Fibroblast of peridontal ligament (primary cell): ENCODE data around the gene CDC45.
"Not testable (repeated sequence)": the region's sequence is repeated elsewhere in the genome, so short reads cannot be mapped to it uniquely, and the experiment has no call there.

Experiments used
- DNase-seq: peaks from one replicate; pipeline ENCODE4 v3.0.0-alpha.2; 2010; ENCODE audit errors: extremely low read depth

The CDC45 gene, protein sequence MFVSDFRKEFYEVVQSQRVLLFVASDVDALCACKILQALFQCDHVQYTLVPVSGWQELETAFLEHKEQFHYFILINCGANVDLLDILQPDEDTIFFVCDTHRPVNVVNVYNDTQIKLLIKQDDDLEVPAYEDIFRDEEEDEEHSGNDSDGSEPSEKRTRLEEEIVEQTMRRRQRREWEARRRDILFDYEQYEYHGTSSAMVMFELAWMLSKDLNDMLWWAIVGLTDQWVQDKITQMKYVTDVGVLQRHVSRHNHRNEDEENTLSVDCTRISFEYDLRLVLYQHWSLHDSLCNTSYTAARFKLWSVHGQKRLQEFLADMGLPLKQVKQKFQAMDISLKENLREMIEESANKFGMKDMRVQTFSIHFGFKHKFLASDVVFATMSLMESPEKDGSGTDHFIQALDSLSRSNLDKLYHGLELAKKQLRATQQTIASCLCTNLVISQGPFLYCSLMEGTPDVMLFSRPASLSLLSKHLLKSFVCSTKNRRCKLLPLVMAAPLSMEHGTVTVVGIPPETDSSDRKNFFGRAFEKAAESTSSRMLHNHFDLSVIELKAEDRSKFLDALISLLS

DNA sequence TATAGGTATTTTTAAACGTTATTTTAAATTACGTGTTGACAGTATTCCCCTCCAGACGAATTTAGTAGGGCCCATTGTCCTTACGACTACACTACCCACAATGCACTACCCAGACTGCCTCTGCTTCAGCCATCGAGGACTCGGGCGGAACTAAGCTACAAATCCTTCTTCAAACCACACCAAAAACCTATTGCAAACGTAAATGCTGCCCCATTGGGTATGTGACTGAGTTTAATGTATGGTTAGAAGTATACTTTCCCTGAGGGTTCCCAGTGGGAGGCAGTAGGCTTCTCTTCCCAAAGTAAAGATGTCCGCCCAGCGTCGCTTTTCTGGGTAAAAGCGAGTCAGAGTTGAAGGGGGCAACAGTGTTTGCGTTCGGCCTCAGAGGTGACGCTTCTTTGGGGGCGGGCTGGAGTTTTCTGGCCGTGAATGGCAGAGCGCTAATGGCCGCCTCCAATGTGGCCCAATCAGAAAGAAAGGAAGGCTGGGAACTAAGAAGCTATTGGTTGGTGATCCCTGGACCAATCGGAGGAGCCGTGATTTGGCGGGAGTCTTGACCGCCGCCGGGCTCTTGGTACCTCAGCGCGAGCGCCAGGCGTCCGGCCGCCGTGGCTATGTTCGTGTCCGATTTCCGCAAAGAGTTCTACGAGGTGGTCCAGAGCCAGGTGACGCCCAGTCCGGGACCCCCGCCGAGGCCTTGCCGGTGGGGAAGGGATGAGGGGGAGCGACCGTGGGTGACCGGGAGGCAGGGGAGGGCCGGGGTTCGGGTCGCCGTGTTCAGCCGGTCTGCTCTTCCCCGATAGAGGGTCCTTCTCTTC, at the start of gene CDC45:
TSS of gene CDC45 (plus strand) at position 566 of the 818 bp plus-strand sequence. CDS start at position 615, 49 bp downstream.
- peak; percentile 99 for DNase-seq

GRCh38 chr22:19429950-19430889, 49.5 kb upstream of the CDC45 start:
- peak; percentile 75 for DNase-seq

- peak; percentile 34 for DNase-seq
Measured at GRCh38 chr22:19430890-19431541, 48.7 kb upstream of the CDC45 start.

- DNase-seq, result peak; percentile 62
Measured at GRCh38 chr22:19431649-19432132, 48.0 kb upstream of the CDC45 start, which contains the start of gene HIRA. HIRA (minus strand) TSS chr22:19431733; CDS start chr22:19431476, 257 bp downstream.

DNA sequence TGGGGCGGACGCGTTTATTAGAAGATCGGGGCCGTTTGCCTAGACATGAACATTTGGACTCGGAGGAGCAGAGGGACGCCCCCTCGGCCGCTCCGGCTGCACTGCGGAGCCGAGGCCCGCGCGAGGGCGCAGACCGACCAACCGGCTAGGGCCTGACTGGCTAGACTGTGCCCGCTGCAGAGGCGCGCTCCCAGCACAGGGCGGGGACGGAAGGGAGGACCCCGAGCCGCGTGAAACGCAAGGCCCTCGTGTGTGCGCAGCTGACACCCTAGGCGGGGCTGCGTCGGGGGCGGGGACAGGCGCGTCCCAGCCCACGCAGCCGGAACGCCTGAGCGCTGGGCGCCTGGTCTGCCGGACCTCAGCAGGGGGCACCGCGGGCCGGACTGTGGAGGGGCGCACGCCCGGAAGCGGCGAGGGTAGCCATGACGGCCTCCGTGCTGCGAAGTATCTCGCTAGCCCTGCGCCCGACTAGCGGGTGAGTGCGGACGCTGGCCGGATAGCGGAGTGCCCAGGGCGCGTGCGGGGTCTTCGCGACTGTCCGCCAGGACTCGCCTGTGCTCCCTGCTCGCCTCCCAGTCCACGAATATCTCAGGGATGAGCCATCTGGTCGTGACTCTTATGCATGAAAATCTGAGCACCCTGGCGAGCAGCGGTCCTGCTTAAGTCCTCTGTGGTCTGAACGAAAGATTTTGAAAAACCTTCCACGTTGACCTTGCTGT, 47.4 kb upstream of the CDC45 start, which contains the start of gene MRPL40:
TSS of gene MRPL40 (plus strand) at position 413 of the 719 bp plus-strand sequence. CDS start at position 423, 10 bp downstream.
- peak; percentile 89 for DNase-seq

DNA sequence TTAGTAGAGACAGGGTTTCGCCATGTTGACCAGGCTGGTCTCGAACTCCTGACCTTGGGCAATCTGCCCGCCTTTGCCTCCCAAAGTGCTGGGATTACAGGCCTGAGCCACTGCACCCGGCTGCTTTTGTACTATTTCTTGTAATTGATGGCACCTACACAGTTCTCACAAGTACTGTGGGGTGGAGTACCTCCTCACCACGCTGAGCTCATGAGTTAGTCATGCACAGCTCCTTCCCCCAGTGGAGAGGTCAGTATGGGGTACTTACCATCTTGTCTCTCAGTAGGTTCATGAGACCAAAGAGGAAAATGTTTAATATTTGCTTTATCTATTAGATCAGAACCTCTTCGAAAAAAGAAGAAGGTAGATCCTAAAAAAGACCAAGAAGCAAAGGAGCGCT, 45.3 kb upstream of the CDC45 start:
- no peak for DNase-seq

DNA sequence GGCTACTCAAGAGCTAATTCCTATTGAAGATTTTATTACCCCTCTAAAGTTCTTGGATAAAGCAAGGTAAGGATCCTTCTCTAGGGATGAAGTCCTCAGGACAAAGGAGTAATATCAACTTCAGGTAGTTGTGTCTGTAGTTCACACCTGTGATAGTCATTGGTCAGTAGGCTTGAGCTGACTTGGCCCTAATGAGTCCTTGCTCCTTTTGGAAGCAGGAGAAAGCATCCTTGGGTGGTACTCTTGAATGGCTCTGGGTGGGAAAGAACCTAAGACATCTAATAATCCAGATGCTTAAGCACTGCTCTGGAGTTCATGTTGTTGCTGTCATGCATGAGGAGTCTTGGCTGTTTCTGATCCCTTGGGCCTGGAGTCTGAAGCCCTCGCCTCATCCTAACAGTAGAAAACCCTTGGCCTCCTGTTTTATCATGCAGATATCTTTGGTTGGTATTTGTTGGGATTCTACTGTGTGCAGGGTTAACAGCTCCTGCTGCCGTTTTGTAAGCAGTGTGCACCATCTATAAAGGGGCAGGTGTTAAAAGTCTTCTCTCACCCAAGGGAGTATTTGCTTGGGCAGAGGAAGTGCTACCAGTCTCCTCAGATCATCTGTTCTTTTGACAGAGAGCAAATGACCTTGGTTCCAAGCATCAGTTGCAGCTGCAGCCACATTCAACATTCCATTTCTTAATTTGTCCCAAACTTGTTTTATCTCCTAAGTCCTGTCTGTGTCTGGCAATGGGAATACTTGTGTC, 44.7 kb upstream of the CDC45 start:
- no peak for DNase-seq

DNA sequence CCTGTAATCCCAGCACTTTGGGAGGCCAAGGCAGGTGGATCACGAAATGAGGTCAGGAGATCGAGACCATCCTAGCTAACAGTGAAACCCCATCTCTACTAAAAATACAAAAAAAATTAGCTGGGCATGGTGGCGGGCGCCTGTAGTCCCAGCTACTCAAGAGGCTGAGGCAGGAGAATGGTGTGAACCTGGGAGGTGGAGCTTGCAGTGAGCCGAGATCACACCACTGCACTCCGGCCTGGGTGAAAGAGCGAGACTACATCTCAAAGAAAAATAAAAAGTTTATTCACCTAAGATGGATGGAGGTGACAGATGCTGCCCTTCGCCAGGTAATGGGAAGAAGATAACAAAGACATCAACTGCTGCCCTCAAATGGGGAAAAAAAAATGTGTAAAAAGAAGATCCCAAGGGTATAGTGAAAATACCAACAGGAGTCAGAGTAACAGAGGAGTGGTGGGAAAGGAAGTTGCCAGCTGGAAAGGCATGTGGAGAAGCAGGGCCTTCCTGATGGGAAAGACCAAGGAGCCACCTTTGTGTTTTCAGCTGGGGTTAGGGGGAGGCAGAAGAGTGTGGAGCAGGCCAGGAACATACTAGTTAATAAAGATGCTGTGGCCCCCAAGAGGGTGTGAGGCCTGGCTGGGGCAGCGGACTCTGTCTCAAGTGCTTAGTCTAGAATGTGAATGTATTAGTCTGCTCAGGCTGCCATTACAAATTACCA, 43.1 kb upstream of the CDC45 start:
- DNase-seq, result not testable (repeated sequence)

DNA sequence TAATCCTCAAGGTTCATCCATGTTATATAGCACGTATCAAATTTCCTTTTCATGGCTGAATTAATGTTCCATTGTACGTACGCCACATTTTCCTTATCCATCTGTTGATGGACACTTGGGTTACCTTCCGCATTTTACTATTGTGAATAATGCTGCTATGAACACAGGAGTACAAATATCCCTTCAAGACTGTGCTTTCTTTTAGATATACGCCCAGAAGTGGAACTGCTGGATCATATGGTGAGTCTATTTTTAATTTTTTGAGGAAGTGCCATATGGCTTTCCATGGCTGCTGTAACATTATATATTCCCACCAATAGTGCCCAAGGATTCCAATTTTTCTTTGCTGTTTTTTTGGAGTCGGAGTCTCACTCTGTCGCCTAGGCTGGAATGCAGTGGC, 41.4 kb upstream of the CDC45 start:
- no peak for DNase-seq

DNA sequence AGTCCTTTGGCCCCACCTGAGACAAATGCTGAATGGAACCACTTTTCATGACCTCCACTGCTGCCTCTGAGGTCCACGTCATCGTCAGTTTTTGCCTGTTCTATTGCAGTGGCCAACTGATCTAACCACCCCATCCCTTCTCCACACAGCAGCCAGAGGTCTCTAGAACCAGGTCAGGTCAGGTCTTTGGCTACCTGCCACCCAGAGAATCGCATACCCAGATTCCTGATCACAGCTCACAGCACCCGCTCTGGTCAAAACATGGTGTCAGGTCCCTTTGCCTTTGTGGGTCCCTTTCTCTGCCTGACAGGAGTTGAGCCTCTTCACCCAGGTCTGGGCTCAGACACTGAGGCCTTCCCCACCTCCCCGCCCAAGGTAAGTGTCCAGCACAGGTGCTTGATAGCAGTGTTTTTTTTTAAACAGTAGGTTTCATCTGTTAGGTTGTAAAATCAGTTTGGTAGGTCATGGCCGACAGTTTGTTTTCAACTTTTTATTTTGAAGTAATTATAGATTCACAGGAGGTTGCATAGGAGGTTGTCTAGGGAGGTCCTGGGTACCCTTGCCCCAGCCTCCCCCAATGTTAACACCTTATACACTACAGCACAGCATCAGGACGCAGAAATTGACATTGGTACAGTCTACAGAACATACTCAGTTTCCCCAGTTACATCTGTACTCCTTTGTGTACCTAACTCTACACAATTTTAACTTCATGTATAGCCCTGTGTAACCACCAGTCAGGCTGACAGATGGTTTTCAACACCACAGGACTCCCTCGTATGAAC, 39.1 kb upstream of the CDC45 start:
- DNase-seq, result no peak

DNA sequence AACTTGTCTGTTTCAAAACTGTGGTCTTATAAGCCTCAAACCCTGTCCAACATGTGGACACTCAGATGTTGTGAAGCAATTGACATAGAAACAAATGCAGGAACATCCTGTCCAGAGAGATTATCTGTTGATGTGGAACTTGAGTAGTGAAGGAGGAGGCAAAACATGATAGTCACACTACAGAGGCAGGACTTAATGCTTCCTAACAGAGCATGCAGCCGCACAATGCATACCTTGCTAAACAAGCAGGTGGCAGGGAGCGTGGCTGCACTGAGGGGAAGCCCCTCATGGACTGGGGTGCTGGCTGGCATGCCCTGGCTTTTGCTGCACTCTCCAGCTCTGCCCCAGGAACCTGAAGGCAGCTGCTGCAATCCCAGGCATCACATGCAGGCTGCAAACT, 37.6 kb upstream of the CDC45 start:
- no peak for DNase-seq

DNA sequence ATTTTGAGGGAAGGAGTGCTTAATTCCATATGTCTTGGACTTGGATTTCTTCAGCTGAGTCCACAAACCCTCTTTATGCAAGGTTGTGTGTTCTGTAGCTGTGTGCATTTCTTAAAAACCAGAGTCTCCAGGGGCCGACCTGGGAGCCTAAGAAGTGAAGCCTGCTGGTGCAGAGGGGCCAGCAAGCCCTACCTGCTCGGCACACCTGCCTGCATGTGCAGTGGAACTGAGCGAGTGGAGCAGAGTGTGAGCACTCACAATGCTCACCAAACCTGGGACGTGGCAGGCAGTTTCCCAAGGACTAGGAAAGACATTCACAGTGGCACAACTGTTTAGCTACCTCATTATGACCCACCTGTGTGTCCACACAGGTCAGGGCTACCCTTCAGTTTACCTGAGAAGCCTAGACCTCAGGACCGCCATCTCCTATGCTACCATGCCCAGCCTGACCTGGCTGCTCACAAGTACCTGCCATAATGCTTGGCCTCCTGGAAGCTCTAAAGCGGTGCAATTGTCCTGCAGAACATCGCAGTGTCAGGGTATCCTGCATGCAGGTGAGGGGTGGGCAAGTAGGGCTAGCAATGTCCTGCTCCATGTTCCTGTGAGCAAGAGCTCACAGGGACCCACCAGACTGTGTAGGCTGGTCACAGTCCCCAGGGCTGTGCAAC, 36.0 kb upstream of the CDC45 start:
- DNase-seq, result no peak

GRCh38 chr22:19445279-19445982, 34.3 kb upstream of the CDC45 start:
- not testable (repeated sequence) for DNase-seq

- no peak for DNase-seq
Measured at GRCh38 chr22:19446603-19447329, 33.0 kb upstream of the CDC45 start.

DNA sequence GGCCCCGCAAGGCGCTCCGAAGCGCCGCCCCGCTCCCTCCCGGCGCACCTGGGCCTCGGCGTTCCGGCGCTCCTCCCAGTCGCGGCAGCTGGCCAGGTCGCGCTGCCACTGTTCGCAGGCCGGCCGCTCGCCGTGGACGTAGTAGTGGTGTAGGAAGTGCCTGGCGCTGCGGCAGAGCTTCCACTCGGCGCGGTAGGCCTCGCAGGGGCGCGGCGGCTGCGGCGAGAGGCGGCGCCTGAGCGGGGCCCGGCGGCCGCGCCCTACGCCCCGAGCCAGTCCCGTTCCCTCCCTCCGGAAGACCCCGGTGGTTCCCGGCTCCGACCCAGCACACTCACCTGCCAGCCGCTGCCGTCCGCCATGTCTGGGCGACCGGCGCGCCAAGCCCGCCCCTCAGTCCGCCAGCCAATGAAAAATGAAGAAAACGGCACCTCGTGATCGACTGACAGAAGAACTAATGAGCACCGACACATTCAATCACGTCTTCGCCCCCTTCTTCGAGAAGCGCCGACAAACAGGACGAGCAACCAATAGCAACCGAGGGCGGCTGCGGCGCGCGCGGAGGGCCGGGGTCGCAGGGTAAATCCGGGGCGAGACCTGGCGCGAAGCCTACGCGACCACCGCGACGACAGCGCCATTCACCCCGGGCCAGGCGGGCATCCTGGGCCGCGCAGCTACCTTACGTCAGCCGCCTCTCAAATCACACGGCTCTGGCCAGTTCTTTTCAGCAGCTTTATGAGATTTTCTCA, 32.2 kb upstream of the CDC45 start, which contains the start of gene C22orf39:
TSS of gene C22orf39 (minus strand) at position 382 of the 746 bp plus-strand sequence. CDS start at position 359, 23 bp downstream.
- peak; percentile 92 for DNase-seq
